HL-60 (cell line): ENCODE results near the gene NEBL.

Experiments
- CTCF ChIP-seq: IDR thresholded peaks from one replicate; pipeline ENCODE4 v1.5.1; 2011; ENCODE audit warnings: low read length, control low read depth, inconsistent platforms; ENCODE audit not compliant: insufficient read depth
- GABPA ChIP-seq: IDR thresholded peaks from 2 replicates; pipeline ENCODE4 v1.6.1; 2012; ENCODE audit warnings: low read depth
- POLR2AphosphoS5 ChIP-seq: IDR thresholded peaks from 2 replicates; pipeline ENCODE4 v1.6.1; 2012; ENCODE audit warnings: low read depth
- REST ChIP-seq: IDR thresholded peaks from 2 replicates; pipeline ENCODE4 v1.6.1; 2012; ENCODE audit warnings: low read depth; ENCODE audit not compliant: insufficient replicate concordance

GRCh38 chr10:20742737-20743541, 154.2 kb downstream of the NEBL start:
- TF ChIP-seq CTCF (no peak), POLR2AphosphoS5 (no peak), GABPA (no peak), REST (no peak)
